WTC11 (cell line): ENCODE data around the gene CALN1. TPM values are rescaled to one million over a fixed set of nuclear protein-coding genes. Genes with fewer than 3 reads are reported as not detected.
"Not testable (repeated sequence)": the region's sequence is repeated elsewhere in the genome, so short reads cannot be mapped to it uniquely, and the experiment has no call there.

Source experiments
- ATAC-seq: fragments of 200-7000 bp; cut with Tn5 transposase; 2 replicates; pipeline ENCODE4 v1.10.0; 2021; ENCODE audit warnings: mild to moderate bottlenecking, moderate library complexity
- CTCF ChIA-PET: fragments of 300-600 bp; sonication (Branson Sonifier 250); formaldehyde crosslinking; loops from one replicate; lab custom pipeline; 2021; ENCODE audit warnings: antibody characterized with exemption; lab: Charles Lee
- POLR2A ChIA-PET: fragments of 350-600 bp; sonication (Branson Sonifier 250); formaldehyde crosslinking; loops from one replicate; lab custom pipeline; 2021; ENCODE audit warnings: antibody characterized with exemption; lab: Charles Lee
- DNase-seq: peaks from one replicate; pipeline ENCODE4 v3.0.0; 2021; ENCODE audit warnings: low spot score
- H3K27ac Mint-ChIP-seq: 2 replicates; pipeline ENCODE4 v1.8.0; 2021; ENCODE audit warnings: mixed read lengths
- H3K27me3 Mint-ChIP-seq: 2 replicates; pipeline ENCODE4 v1.8.0; 2021; ENCODE audit warnings: low read depth, mild to moderate bottlenecking, moderate library complexity, mixed read lengths
- H3K36me3 Mint-ChIP-seq: 2 replicates; pipeline ENCODE4 v1.8.0; 2021; ENCODE audit warnings: mixed read lengths
- H3K4me1 Mint-ChIP-seq: 2 replicates; pipeline ENCODE4 v1.8.0; 2022; ENCODE audit warnings: mixed read lengths
- H3K4me3 Mint-ChIP-seq: 2 replicates; pipeline ENCODE4 v1.8.0; 2021; ENCODE audit warnings: mild to moderate bottlenecking, moderate library complexity, mixed read lengths
- H3K9me3 Mint-ChIP-seq: 2 replicates; pipeline ENCODE4 v1.8.0; 2021; ENCODE audit warnings: mixed read lengths
- GABPB1 ChIP-seq: sonication (generic); formaldehyde crosslinking; IDR thresholded peaks from 2 replicates; pipeline ENCODE4 v1.8.1; 2023; ENCODE audit warnings: mild to moderate bottlenecking, missing genetic modification reagents
- GTF2I ChIP-seq: fragments of 250-450 bp; sonication (Bioruptor Pico); conservative IDR thresholded peaks from 2 replicates; pipeline ENCODE4 v1.4.0; 2021; ENCODE audit warnings: mild to moderate bottlenecking
- MXD4 ChIP-seq: fragments of 250-450 bp; sonication (Bioruptor Pico); IDR thresholded peaks from 2 replicates; pipeline ENCODE4 v1.8.0; 2021; ENCODE audit warnings: mild to moderate bottlenecking, moderate library complexity, borderline replicate concordance
- NFATC4 ChIP-seq: fragments of 250-450 bp; sonication (Bioruptor Pico); IDR thresholded peaks from 2 replicates; pipeline ENCODE4 v1.9.0; 2021; ENCODE audit warnings: mild to moderate bottlenecking
- NFE2L1 ChIP-seq: sonication (generic); formaldehyde crosslinking; IDR thresholded peaks from 2 replicates; pipeline ENCODE4 v1.8.1; 2023; ENCODE audit warnings: missing genetic modification reagents
- OVOL2 ChIP-seq: fragments of 250-450 bp; sonication (Bioruptor Pico); IDR thresholded peaks from 2 replicates; pipeline ENCODE4 v1.9.0; 2021; ENCODE audit warnings: mild to moderate bottlenecking, borderline replicate concordance
- PRRX2 ChIP-seq: fragments of 250-450 bp; sonication (Bioruptor Pico); IDR thresholded peaks from 2 replicates; pipeline ENCODE4 v1.8.0; 2021; ENCODE audit warnings: mild to moderate bottlenecking
- SP1 ChIP-seq: sonication (generic); formaldehyde crosslinking; conservative IDR thresholded peaks from 2 replicates; pipeline ENCODE4 v1.8.1; 2022; ENCODE audit warnings: missing genetic modification reagents
- ZNF121 ChIP-seq: sonication (generic); formaldehyde crosslinking; IDR thresholded peaks from 2 replicates; pipeline ENCODE4 v1.8.0; 2023; ENCODE audit warnings: missing genetic modification reagents
- total RNA-seq: library from RNA; stranded (reverse); gene quantifications from 3 replicates; pipeline ENCODE4 v1.2.3, GENCODE V29; 2021
- TF ChIP-seq, protein P1 (sequence below): sonication (generic); formaldehyde crosslinking; IDR thresholded peaks from 2 replicates; pipeline ENCODE4 v1.8.1; 2022; ENCODE audit warnings: missing genetic modification reagents, borderline replicate concordance
- TF ChIP-seq, protein P2 (sequence below): sonication (generic); formaldehyde crosslinking; conservative IDR thresholded peaks from 2 replicates; pipeline ENCODE4 v1.8.1; 2023; ENCODE audit warnings: mild to moderate bottlenecking, low read depth, missing genetic modification reagents, moderate library complexity
- TF ChIP-seq, protein P3 (sequence below): sonication (generic); formaldehyde crosslinking; IDR thresholded peaks from 2 replicates; pipeline ENCODE4 v1.8.1; 2022; ENCODE audit warnings: low read depth, mild to moderate bottlenecking, moderate library complexity, missing genetic modification reagents, borderline replicate concordance
- TF ChIP-seq, protein P4 (sequence below): sonication (generic); formaldehyde crosslinking; IDR thresholded peaks from 2 replicates; pipeline ENCODE4 v1.8.0; 2023; ENCODE audit warnings: missing genetic modification reagents
- TF ChIP-seq, protein P5 (sequence below): fragments of 250-450 bp; sonication (Bioruptor Pico); IDR thresholded peaks from 2 replicates; pipeline ENCODE4 v1.8.0; 2021; ENCODE audit warnings: mild to moderate bottlenecking
- TF ChIP-seq, protein P6 (sequence below): fragments of 200-600 bp; IDR thresholded peaks from 2 replicates; pipeline ENCODE4 v1.8.0; 2022; ENCODE audit warnings: antibody characterized with exemption

The CALN1 gene
- total RNA-seq, 1 experiment from 2014 or later, result 10.5 TPM

DNA sequence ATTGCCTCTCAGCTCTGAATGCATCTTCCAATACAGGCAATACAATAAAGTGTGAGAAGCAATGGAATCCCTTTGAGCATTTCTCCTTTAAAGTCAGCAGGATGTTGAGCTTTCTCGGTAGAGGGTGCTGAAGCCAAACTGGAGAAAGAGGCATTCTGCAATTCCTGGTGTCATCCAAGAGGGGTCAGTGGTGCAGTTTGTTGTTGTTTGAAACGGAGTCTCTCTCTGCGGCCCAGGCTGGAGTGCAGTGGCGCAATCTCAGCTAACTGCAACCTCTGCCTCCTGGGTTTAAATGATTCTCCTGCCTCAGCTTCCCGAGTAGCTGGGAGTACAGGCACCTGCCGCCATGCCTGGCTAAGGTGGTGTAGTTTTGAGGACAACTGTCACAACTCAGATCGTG is 486.5 kb downstream of the CALN1 start:
- Mint-ChIP-seq H3K9me3 (peaks cover 39% of the 10 kb centered on the region), H3K4me1 (no peaks in the 10 kb centered on the region), H3K4me3 (no peak overlapping the region), H3K27ac (no peak overlapping the region), H3K36me3 (peaks cover 13% of the 10 kb centered on the region), H3K27me3 (no peaks in the 10 kb centered on the region)
- ChIA-PET POLR2A (interaction anchor here (0.5 to 1.0 kb wide), 2 partner anchors 9 to 407 kb away, joined by 3 read pairs; no protein-coding TSS in a partner anchor), CTCF (interaction anchor here (0.5 to 2.1 kb wide), 58 partner anchors 9 to 1070 kb away, joined by 3 to 33 read pairs (median 4); no protein-coding TSS in a partner anchor)
- peak; percentile 51 for DNase-seq
- ATAC-seq, result peak; percentile 100
- peak; percentile 96 for TF ChIP-seq ZNF121 (CRISPR knock-in tag)
- TF ChIP-seq, protein P1, sequence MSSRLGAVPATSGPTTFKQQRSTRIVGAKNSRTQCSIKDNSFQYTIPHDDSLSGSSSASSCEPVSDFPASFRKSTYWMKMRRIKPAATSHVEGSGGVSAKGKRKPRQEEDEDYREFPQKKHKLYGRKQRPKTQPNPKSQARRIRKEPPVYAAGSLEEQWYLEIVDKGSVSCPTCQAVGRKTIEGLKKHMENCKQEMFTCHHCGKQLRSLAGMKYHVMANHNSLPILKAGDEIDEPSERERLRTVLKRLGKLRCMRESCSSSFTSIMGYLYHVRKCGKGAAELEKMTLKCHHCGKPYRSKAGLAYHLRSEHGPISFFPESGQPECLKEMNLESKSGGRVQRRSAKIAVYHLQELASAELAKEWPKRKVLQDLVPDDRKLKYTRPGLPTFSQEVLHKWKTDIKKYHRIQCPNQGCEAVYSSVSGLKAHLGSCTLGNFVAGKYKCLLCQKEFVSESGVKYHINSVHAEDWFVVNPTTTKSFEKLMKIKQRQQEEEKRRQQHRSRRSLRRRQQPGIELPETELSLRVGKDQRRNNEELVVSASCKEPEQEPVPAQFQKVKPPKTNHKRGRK (CRISPR knock-in tag), result no peak
- TF ChIP-seq, protein P2, sequence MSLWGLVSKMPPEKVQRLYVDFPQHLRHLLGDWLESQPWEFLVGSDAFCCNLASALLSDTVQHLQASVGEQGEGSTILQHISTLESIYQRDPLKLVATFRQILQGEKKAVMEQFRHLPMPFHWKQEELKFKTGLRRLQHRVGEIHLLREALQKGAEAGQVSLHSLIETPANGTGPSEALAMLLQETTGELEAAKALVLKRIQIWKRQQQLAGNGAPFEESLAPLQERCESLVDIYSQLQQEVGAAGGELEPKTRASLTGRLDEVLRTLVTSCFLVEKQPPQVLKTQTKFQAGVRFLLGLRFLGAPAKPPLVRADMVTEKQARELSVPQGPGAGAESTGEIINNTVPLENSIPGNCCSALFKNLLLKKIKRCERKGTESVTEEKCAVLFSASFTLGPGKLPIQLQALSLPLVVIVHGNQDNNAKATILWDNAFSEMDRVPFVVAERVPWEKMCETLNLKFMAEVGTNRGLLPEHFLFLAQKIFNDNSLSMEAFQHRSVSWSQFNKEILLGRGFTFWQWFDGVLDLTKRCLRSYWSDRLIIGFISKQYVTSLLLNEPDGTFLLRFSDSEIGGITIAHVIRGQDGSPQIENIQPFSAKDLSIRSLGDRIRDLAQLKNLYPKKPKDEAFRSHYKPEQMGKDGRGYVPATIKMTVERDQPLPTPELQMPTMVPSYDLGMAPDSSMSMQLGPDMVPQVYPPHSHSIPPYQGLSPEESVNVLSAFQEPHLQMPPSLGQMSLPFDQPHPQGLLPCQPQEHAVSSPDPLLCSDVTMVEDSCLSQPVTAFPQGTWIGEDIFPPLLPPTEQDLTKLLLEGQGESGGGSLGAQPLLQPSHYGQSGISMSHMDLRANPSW (CRISPR knock-in tag), result no peak
- no peak for TF ChIP-seq NFE2L1
- TF ChIP-seq NFATC4 (CRISPR knock-in tag), result no peak
- TF ChIP-seq, protein P3, sequence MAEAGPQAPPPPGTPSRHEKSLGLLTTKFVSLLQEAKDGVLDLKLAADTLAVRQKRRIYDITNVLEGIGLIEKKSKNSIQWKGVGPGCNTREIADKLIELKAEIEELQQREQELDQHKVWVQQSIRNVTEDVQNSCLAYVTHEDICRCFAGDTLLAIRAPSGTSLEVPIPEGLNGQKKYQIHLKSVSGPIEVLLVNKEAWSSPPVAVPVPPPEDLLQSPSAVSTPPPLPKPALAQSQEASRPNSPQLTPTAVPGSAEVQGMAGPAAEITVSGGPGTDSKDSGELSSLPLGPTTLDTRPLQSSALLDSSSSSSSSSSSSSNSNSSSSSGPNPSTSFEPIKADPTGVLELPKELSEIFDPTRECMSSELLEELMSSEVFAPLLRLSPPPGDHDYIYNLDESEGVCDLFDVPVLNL, result no peak
- no peak for TF ChIP-seq SP1 (CRISPR knock-in tag)
- TF ChIP-seq, protein P4, sequence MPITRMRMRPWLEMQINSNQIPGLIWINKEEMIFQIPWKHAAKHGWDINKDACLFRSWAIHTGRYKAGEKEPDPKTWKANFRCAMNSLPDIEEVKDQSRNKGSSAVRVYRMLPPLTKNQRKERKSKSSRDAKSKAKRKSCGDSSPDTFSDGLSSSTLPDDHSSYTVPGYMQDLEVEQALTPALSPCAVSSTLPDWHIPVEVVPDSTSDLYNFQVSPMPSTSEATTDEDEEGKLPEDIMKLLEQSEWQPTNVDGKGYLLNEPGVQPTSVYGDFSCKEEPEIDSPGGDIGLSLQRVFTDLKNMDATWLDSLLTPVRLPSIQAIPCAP (CRISPR knock-in tag), result no peak
- no peak for TF ChIP-seq OVOL2
- TF ChIP-seq, protein P5, sequence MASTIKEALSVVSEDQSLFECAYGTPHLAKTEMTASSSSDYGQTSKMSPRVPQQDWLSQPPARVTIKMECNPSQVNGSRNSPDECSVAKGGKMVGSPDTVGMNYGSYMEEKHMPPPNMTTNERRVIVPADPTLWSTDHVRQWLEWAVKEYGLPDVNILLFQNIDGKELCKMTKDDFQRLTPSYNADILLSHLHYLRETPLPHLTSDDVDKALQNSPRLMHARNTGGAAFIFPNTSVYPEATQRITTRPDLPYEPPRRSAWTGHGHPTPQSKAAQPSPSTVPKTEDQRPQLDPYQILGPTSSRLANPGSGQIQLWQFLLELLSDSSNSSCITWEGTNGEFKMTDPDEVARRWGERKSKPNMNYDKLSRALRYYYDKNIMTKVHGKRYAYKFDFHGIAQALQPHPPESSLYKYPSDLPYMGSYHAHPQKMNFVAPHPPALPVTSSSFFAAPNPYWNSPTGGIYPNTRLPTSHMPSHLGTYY (CRISPR knock-in tag), result no peak
- TF ChIP-seq, protein P6, sequence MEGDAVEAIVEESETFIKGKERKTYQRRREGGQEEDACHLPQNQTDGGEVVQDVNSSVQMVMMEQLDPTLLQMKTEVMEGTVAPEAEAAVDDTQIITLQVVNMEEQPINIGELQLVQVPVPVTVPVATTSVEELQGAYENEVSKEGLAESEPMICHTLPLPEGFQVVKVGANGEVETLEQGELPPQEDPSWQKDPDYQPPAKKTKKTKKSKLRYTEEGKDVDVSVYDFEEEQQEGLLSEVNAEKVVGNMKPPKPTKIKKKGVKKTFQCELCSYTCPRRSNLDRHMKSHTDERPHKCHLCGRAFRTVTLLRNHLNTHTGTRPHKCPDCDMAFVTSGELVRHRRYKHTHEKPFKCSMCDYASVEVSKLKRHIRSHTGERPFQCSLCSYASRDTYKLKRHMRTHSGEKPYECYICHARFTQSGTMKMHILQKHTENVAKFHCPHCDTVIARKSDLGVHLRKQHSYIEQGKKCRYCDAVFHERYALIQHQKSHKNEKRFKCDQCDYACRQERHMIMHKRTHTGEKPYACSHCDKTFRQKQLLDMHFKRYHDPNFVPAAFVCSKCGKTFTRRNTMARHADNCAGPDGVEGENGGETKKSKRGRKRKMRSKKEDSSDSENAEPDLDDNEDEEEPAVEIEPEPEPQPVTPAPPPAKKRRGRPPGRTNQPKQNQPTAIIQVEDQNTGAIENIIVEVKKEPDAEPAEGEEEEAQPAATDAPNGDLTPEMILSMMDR, result peak; percentile 55

DNA sequence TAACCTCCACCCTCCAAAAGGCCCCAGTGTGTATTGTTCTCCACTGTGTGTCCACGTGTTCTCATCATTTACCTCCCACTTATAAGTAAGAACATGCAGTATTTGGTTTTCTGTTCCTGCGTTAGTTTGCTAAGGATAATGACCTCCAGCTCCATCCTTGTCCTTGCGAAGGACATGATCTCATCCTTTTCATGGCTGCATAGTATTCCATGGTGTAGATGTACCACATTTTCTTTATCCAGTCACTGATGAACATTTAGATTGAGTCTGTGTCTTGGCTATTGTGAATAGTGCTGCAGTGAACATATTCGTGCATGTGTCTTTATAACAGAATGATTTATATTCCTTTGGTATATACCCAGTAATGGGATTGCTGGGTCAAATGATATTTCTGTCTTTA is 497.9 kb downstream of the CALN1 start:
- H3K36me3 Mint-ChIP-seq, POLR2A ChIA-PET, H3K27me3 Mint-ChIP-seq, DNase-seq, CTCF ChIA-PET, H3K4me3 Mint-ChIP-seq, ATAC-seq, H3K4me1 Mint-ChIP-seq, H3K27ac Mint-ChIP-seq: not testable (repeated sequence)
- 0 out of 2 replicates have a peak, but pooled peaks have one; percentile 19 for TF ChIP-seq GTF2I (CRISPR knock-in tag)
- H3K9me3 Mint-ChIP-seq, result peaks cover 29% of the 10 kb centered on the region

DNA sequence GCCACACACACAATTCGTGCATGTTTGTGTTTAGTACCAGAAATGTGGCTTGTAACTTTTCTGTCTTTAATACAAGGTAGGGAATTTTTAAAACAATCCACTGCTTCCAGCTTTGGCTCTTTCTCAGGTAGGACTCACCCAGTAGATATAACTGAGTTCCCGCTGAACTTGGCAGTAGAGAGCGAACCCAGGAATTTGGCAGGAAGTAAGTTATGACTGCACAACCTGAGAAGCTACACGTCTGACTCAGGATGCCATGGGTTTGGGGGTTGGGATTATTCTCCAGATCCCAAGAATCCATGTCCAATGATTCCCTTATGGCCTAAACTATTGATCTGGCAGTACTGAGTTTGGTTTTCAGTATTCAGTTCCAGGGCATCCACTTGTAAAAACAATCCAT is 499.7 kb downstream of the CALN1 start:
- ChIA-PET CTCF (interaction anchor here (2.0 kb wide), 1 partner anchor 160 kb away, joined by 8 read pairs; no protein-coding TSS in a partner anchor), POLR2A (no interaction called here)
- no peak overlapping the region for H3K4me3 Mint-ChIP-seq
- ATAC-seq, result no peak
- no peaks in the 10 kb centered on the region for H3K27me3 Mint-ChIP-seq
- H3K27ac Mint-ChIP-seq, result no peak overlapping the region
- peaks cover 8% of the 10 kb centered on the region for H3K4me1 Mint-ChIP-seq
- peaks cover 8% of the 10 kb centered on the region; the same call in 1 of the 2 replicates for H3K36me3 Mint-ChIP-seq
- H3K9me3 Mint-ChIP-seq, result peaks cover 29% of the 10 kb centered on the region
- TF ChIP-seq GABPB1 (CRISPR knock-in tag) (no peak), MXD4 (CRISPR knock-in tag) (no peak), PRRX2 (CRISPR knock-in tag) (no peak)
- DNase-seq, result no peak
